ENCODE data around the gene KCNE4.

GRCh38 chr2:223027442-223027841 lies 24.5 kb upstream of the KCNE4 start:
- TF ChIP-seq POLR2A (IDR thresholded peaks at IDR 0.05), result no peak
- TF ChIP-seq CTCF (IDR thresholded peaks at IDR 0.05), result no peak

All from prostate gland (tissue), 2 donors.